Mesenchymal stem cell (in vitro differentiated cells and primary cell): Measurements from ENCODE around the gene RAB33B.
"Not testable (repeated sequence)": the region's sequence is repeated elsewhere in the genome, so short reads cannot be mapped to it uniquely, and the experiment has no call there.

Experiments
- DNase-seq: peaks from one replicate; pipeline ENCODE4 v3.0.0-alpha.2; 2013
- H2AFZ ChIP-seq: one replicate; pipeline ENCODE4 v1.6.1; 2013; ENCODE audit warnings: low read depth, mild to moderate bottlenecking, control low read depth, inconsistent platforms, low read length, moderate library complexity
- H2AK5ac ChIP-seq: 2 replicates; pipeline ENCODE4 v1.6.1; 2013; ENCODE audit warnings: low read length, moderate library complexity, mild to moderate bottlenecking, inconsistent platforms; ENCODE audit not compliant: severe bottlenecking
- H2BK120ac ChIP-seq: one replicate; pipeline ENCODE4 v1.6.1; 2013; ENCODE audit warnings: low read depth, mild to moderate bottlenecking, inconsistent platforms, low read length, moderate library complexity
- H2BK12ac ChIP-seq, 2 experiments: one replicate each; pipeline ENCODE4 v1.6.1; 2013; ENCODE audit warnings: inconsistent platforms in 2 of 2, low read length in 2 of 2, mild to moderate bottlenecking in 2 of 2, moderate library complexity in 2 of 2, control low read depth in 1 of 2
- H2BK15ac ChIP-seq: one replicate; pipeline ENCODE4 v1.6.1; 2013; ENCODE audit warnings: mild to moderate bottlenecking, low read depth, inconsistent platforms; ENCODE audit not compliant: poor library complexity, severe bottlenecking
- H2BK5ac ChIP-seq: 2 replicates; pipeline ENCODE4 v1.6.1; 2013; ENCODE audit warnings: low read depth, mild to moderate bottlenecking, low read length, control low read depth, inconsistent platforms; ENCODE audit not compliant: poor library complexity, severe bottlenecking
- H3K14ac ChIP-seq, 2 experiments: one replicate each; pipeline ENCODE4 v1.6.1; 2013; ENCODE audit warnings: inconsistent platforms in 2 of 2, low read length in 2 of 2, control low read depth in 1 of 2, mild to moderate bottlenecking in 1 of 2, moderate library complexity in 1 of 2
- H3K18ac ChIP-seq, 2 experiments: one replicate each; pipeline ENCODE4 v1.6.1; 2013; ENCODE audit warnings: inconsistent platforms in 2 of 2, low read length in 2 of 2, control low read depth in 1 of 2, low read depth in 1 of 2, mild to moderate bottlenecking in 1 of 2
- H3K23ac ChIP-seq, 2 experiments: one replicate each; pipeline ENCODE4 v1.6.1; 2013; ENCODE audit warnings: inconsistent platforms in 2 of 2, low read length in 2 of 2, mild to moderate bottlenecking in 2 of 2, moderate library complexity in 2 of 2, control low read depth in 1 of 2
- H3K27ac ChIP-seq: 2 replicates; pipeline ENCODE4 v1.5.1; 2013; ENCODE audit warnings: mild to moderate bottlenecking, moderate library complexity, low read length, control low read depth, inconsistent platforms; ENCODE audit not compliant: poor library complexity, severe bottlenecking
- H3K27me3 ChIP-seq, 2 experiments: 2 replicates each; pipeline versions ENCODE4 v1.6.1 to v1.7.0; 2013; ENCODE audit warnings: low read length in 2 of 2, mild to moderate bottlenecking in 2 of 2, moderate library complexity in 2 of 2, control low read depth in 1 of 2, inconsistent platforms in 1 of 2; ENCODE audit not compliant: control insufficient read depth in 1 of 2, insufficient read depth in 1 of 2
- H3K36me3 ChIP-seq, 2 experiments: 2 replicates each; pipeline versions ENCODE4 v1.6.1 to v1.7.0; 2013; ENCODE audit warnings: low read length in 2 of 2, control low read depth in 1 of 2, inconsistent platforms in 1 of 2, low read depth in 1 of 2, mild to moderate bottlenecking in 1 of 2; ENCODE audit not compliant: insufficient read depth in 2 of 2, control insufficient read depth in 1 of 2
- H3K4ac ChIP-seq, 2 experiments: one replicate each; pipeline ENCODE4 v1.6.1; 2013; ENCODE audit warnings: inconsistent platforms in 2 of 2, low read length in 2 of 2, mild to moderate bottlenecking in 2 of 2, moderate library complexity in 2 of 2, control low read depth in 1 of 2, low read depth in 1 of 2
- H3K4me1 ChIP-seq: 2 replicates; pipeline ENCODE4 v1.6.1; 2013; ENCODE audit warnings: low read depth, low read length, control low read depth; ENCODE audit not compliant: control insufficient read depth, insufficient read depth
- H3K4me2 ChIP-seq: 2 replicates; pipeline ENCODE4 v1.6.1; 2013; ENCODE audit warnings: low read length, mild to moderate bottlenecking, inconsistent platforms; ENCODE audit not compliant: poor library complexity, severe bottlenecking
- H3K4me3 ChIP-seq, 2 experiments: 2 replicates each; pipeline versions ENCODE4 v1.5.1 to v1.7.0; 2013; ENCODE audit warnings: low read length in 2 of 2, mild to moderate bottlenecking in 2 of 2, control low read depth in 1 of 2, low read depth in 1 of 2; ENCODE audit not compliant: insufficient read depth in 1 of 2
- H3K79me1 ChIP-seq: replicated peaks from 2 replicates; pipeline ENCODE4 v1.6.1; 2013; ENCODE audit warnings: mild to moderate bottlenecking, control low read depth, low read length, inconsistent platforms; ENCODE audit not compliant: poor library complexity, severe bottlenecking
- H3K9ac ChIP-seq: 2 replicates; pipeline ENCODE4 v1.7.0; 2013; ENCODE audit warnings: mild to moderate bottlenecking, low read length, moderate library complexity
- H3K9me3 ChIP-seq: 2 replicates; pipeline ENCODE4 v1.7.0; 2013; ENCODE audit warnings: mild to moderate bottlenecking, low read length; ENCODE audit not compliant: control insufficient read depth
- H4K8ac ChIP-seq: one replicate; pipeline ENCODE4 v1.6.1; 2013; ENCODE audit warnings: inconsistent platforms, mild to moderate bottlenecking, low read length, moderate library complexity
- H4K91ac ChIP-seq: one replicate; pipeline ENCODE4 v1.6.1; 2013; ENCODE audit warnings: mild to moderate bottlenecking, low read length, inconsistent platforms
- WGBS: methylation state at CpG from one replicate; pipeline ENCODE4 v1.1.7; 2013; ENCODE audit warnings: mixed read lengths; 5-methylcytosine and 5-hydroxymethylcytosine counted together

Gene RAB33B

GRCh38 chr4:139460565-139460964 is 6.6 kb downstream of the RAB33B start:
- H3K18ac ChIP-seq: no peak overlapping the region
- no peaks in the 10 kb centered on the region for H3K36me3 ChIP-seq
- H3K9ac ChIP-seq: no peak overlapping the region
- DNase-seq: no peak
- H3K9me3 ChIP-seq: no peaks in the 10 kb centered on the region
- no peak overlapping the region for H3K4me3 ChIP-seq
- H2AK5ac ChIP-seq: no peak overlapping the region
- no peak overlapping the region for H3K27ac ChIP-seq
- H2AFZ ChIP-seq: no peak overlapping the region
- no peak overlapping the region for H2BK5ac ChIP-seq
- H3K27me3 ChIP-seq: no peaks in the 10 kb centered on the region
- H3K14ac ChIP-seq: no peak overlapping the region
- peaks cover 8% of the 10 kb centered on the region for H3K4me1 ChIP-seq
- H2BK15ac ChIP-seq: no peak overlapping the region
- H4K91ac ChIP-seq: no peak overlapping the region
- 90% methylated on average over 3 of the region's 3 CpGs for WGBS
- H3K79me1 ChIP-seq: peaks cover 17% of the 10 kb centered on the region
- H3K4ac ChIP-seq: no peak overlapping the region
- H4K8ac ChIP-seq: no peak overlapping the region
- no peak overlapping the region for H3K4me2 ChIP-seq
- no peak overlapping the region for H2BK120ac ChIP-seq
- H3K23ac ChIP-seq: no peak overlapping the region
- H2BK12ac ChIP-seq: no peak overlapping the region

GRCh38 chr4:139461022-139461628 is 7.2 kb downstream of the RAB33B start:
- Histone ChIP-seq H3K4me3 (no peak overlapping the region), H4K8ac (no peak overlapping the region), H3K18ac (no peak overlapping the region), H3K4me2 (no peak overlapping the region), H2BK15ac (no peak overlapping the region), H3K4ac (no peak overlapping the region), H2AFZ (no peak overlapping the region), H3K27ac (no peak overlapping the region), H3K23ac (no peak overlapping the region), H2AK5ac (no peak overlapping the region), H2BK12ac (no peak overlapping the region), H3K9ac (no peak overlapping the region), H3K36me3 (no peaks in the 10 kb centered on the region), H3K4me1 (peaks cover 6% of the 10 kb centered on the region), H4K91ac (no peak overlapping the region), H3K27me3 (no peaks in the 10 kb centered on the region), H3K14ac (no peak overlapping the region), H2BK5ac (no peak overlapping the region), H3K9me3 (no peaks in the 10 kb centered on the region), H2BK120ac (no peak overlapping the region), H3K79me1 (peaks cover 17% of the 10 kb centered on the region)
- WGBS: 91% methylated on average over 5 of the region's 5 CpGs
- DNase-seq: no peak

GRCh38 chr4:139464512-139464911 is 10.6 kb downstream of the RAB33B start:
- H3K18ac ChIP-seq, H3K4ac ChIP-seq, H3K27me3 ChIP-seq, H3K4me1 ChIP-seq, H3K9me3 ChIP-seq, H4K8ac ChIP-seq, H3K23ac ChIP-seq, H3K14ac ChIP-seq, H2BK15ac ChIP-seq, H2BK12ac ChIP-seq, H2BK5ac ChIP-seq, H2AFZ ChIP-seq, H3K4me2 ChIP-seq, H3K4me3 ChIP-seq, H2AK5ac ChIP-seq, H3K9ac ChIP-seq, DNase-seq, H2BK120ac ChIP-seq, H3K27ac ChIP-seq, H3K36me3 ChIP-seq, H4K91ac ChIP-seq: not testable (repeated sequence)
- H3K79me1 ChIP-seq: peaks cover 17% of the 10 kb centered on the region
- 88% methylated on average over 5 of the region's 5 CpGs for WGBS

GRCh38 chr4:139465922-139466321 is 12.0 kb downstream of the RAB33B start:
- H3K4ac ChIP-seq: no peak overlapping the region
- no peak overlapping the region for H2BK5ac ChIP-seq
- H3K4me2 ChIP-seq: no peak overlapping the region
- no peak overlapping the region for H2AFZ ChIP-seq
- no peak overlapping the region for H4K91ac ChIP-seq
- no peak overlapping the region for H3K27ac ChIP-seq
- H2BK15ac ChIP-seq: no peak overlapping the region
- H3K14ac ChIP-seq: no peak overlapping the region
- H2AK5ac ChIP-seq: no peak overlapping the region
- no peak overlapping the region for H4K8ac ChIP-seq
- peaks cover 26% of the 10 kb centered on the region for H3K79me1 ChIP-seq
- 69% methylated on average over 4 of the region's 4 CpGs for WGBS
- H3K9ac ChIP-seq: no peak overlapping the region
- H3K27me3 ChIP-seq: no peaks in the 10 kb centered on the region
- no peak overlapping the region for H3K18ac ChIP-seq
- peaks cover 0 to 6% of the 10 kb centered on the region in 2 experiments for H3K36me3 ChIP-seq
- no peak overlapping the region for H2BK120ac ChIP-seq
- H3K9me3 ChIP-seq: peaks cover 4% of the 10 kb centered on the region
- no peak for DNase-seq
- no peak overlapping the region for H3K4me3 ChIP-seq
- no peak overlapping the region for H3K23ac ChIP-seq
- peaks cover 2% of the 10 kb centered on the region for H3K4me1 ChIP-seq
- no peak overlapping the region for H2BK12ac ChIP-seq
